ENCODE results near the gene COL19A1.

- TF ChIP-seq EZH2 (IDR thresholded peaks at IDR 0.05), result no peak
- TF ChIP-seq POLR2AphosphoS5 (IDR thresholded peaks at IDR 0.05; ENCODE audit: borderline replicate concordance, low read depth, low read length), result no peak
These were observed 49.0 kb downstream of the COL19A1 start for GRCh38 chr6:69915346-69915745.
